Activated naive CD8-positive, alpha-beta T cell treated with anti-CD3 and anti-CD28 coated beads, Interleukin-2, amount 50 U/mL, for 24 hours (primary cell): ENCODE measurements around the gene ZNF528.

ENCODE experiments used
- ATAC-seq: fragments of 150-1000 bp; cut with Tn5 transposase; one replicate; pipeline ENCODE4 v1.10.0; 2021
- DNase-seq: peaks from one replicate; pipeline ENCODE4 v3.0.0; 2021
- H3K27ac Mint-ChIP-seq: one replicate; pipeline ENCODE4 v1.8.0; 2021; ENCODE audit warnings: mild to moderate bottlenecking, mixed read lengths
- H3K27me3 Mint-ChIP-seq: one replicate; pipeline ENCODE4 v1.8.0; 2021; ENCODE audit warnings: mixed read lengths
- H3K36me3 Mint-ChIP-seq: one replicate; pipeline ENCODE4 v1.8.0; 2021; ENCODE audit warnings: low read depth, mixed read lengths
- H3K4me1 Mint-ChIP-seq: one replicate; pipeline ENCODE4 v1.8.0; 2021; ENCODE audit warnings: mixed read lengths
- H3K4me3 Mint-ChIP-seq: one replicate; pipeline ENCODE4 v1.8.0; 2021; ENCODE audit warnings: mild to moderate bottlenecking, moderate library complexity, mixed read lengths
- H3K9me3 Mint-ChIP-seq: one replicate; pipeline ENCODE4 v1.8.0; 2021; ENCODE audit warnings: mixed read lengths

ZNF528 gene

GRCh38 chr19:52464798-52465470, 67.3 kb downstream of the ZNF528 start:
- Mint-ChIP-seq H3K4me3 (no peak overlapping the region), H3K27ac (no peak overlapping the region), H3K27me3 (no peaks in the 10 kb centered on the region), H3K36me3 (peaks cover 64% of the 10 kb centered on the region), H3K4me1 (no peaks in the 10 kb centered on the region), H3K9me3 (peaks cover 69% of the 10 kb centered on the region)
- DNase-seq = no peak
- no peak for ATAC-seq
